HFF-Myc (cell line): ENCODE data around the gene FLT3LG.

Experiments used
- DNase-seq: peaks from one replicate; pipeline ENCODE4 v3.0.0-alpha.2; 2011; ENCODE audit warnings: low read depth; ENCODE audit errors: extremely low read depth
- H3K4me3 ChIP-seq: replicated peaks from 2 replicates; pipeline ENCODE4 v1.5.1; 2011; ENCODE audit warnings: low read depth, mild to moderate bottlenecking, control low read depth, low read length
- CTCF ChIP-seq: IDR thresholded peaks from 2 replicates; pipeline ENCODE4 v1.5.1; 2012; ENCODE audit warnings: mild to moderate bottlenecking, low read depth, low read length, control low read depth; ENCODE audit errors: missing control alignments

The FLT3LG gene

GRCh38 chr19:49428547-49429451 lies 45.2 kb upstream of the FLT3LG start:
- TF ChIP-seq CTCF, result no peak
- H3K4me3 ChIP-seq, result no peak overlapping the region
- no peak for DNase-seq

GRCh38 chr19:49430172-49430677 lies 43.8 kb upstream of the FLT3LG start:
- no peak for TF ChIP-seq CTCF
- no peak overlapping the region for H3K4me3 ChIP-seq
- DNase-seq, result no peak

- TF ChIP-seq CTCF, result peak; percentile 35
- DNase-seq, result no peak
- H3K4me3 ChIP-seq, result no peak overlapping the region
These were observed 43.2 kb upstream of the FLT3LG start for GRCh38 chr19:49430678-49431329.

GRCh38 chr19:49431330-49431749 lies 42.7 kb upstream of the FLT3LG start:
- no peak for TF ChIP-seq CTCF
- DNase-seq, result no peak
- H3K4me3 ChIP-seq, result no peak overlapping the region

- no peak for TF ChIP-seq CTCF
- DNase-seq, result no peak
- no peak overlapping the region for H3K4me3 ChIP-seq
These were observed 41.6 kb upstream of the FLT3LG start for GRCh38 chr19:49432141-49433073.

- H3K4me3 ChIP-seq, result no peak overlapping the region
- TF ChIP-seq CTCF, result no peak
- no peak for DNase-seq
These were observed 40.6 kb upstream of the FLT3LG start for GRCh38 chr19:49433240-49433901.
